Dedifferentiated amniotic fluid mesenchymal stem cell (primary cell): ENCODE results near the gene CLNK.

Source experiments
- DNase-seq: peaks from one replicate; pipeline ENCODE4 v3.0.0-alpha.2; 2016; ENCODE audit errors: extremely low spot score

CLNK gene

GRCh38 chr4:10506077-10506476 lies 178.5 kb downstream of the CLNK start:
- no peak for DNase-seq

GRCh38 chr4:10504570-10505179 lies 179.9 kb downstream of the CLNK start:
- DNase-seq, result no peak

- DNase-seq, result no peak
Measured at GRCh38 chr4:10502717-10503116, 181.9 kb downstream of the CLNK start.

GRCh38 chr4:10500776-10501175 lies 183.8 kb downstream of the CLNK start:
- no peak for DNase-seq

GRCh38 chr4:10496200-10496599 lies 188.4 kb downstream of the CLNK start:
- no peak for DNase-seq

GRCh38 chr4:10495651-10496050 lies 188.9 kb downstream of the CLNK start:
- no peak for DNase-seq

GRCh38 chr4:10492464-10492863 lies 192.1 kb downstream of the CLNK start:
- DNase-seq, result no peak

GRCh38 chr4:10491401-10491800 lies 193.2 kb downstream of the CLNK start:
- no peak for DNase-seq

GRCh38 chr4:10490996-10491395 lies 193.6 kb downstream of the CLNK start:
- DNase-seq, result no peak

GRCh38 chr4:10482913-10483312 lies 201.7 kb downstream of the CLNK start:
- no peak for DNase-seq

- no peak for DNase-seq
Measured at GRCh38 chr4:10480616-10481015, 204.0 kb downstream of the CLNK start.

- no peak for DNase-seq
Measured at GRCh38 chr4:10478621-10479020, 205.9 kb downstream of the CLNK start.

GRCh38 chr4:10470505-10470904 lies 214.1 kb downstream of the CLNK start:
- DNase-seq, result no peak

- DNase-seq, result no peak
Measured at GRCh38 chr4:10466161-10466560, 218.4 kb downstream of the CLNK start.

GRCh38 chr4:10462876-10463275 lies 221.7 kb downstream of the CLNK start:
- no peak for DNase-seq

- no peak for DNase-seq
Measured at GRCh38 chr4:10461850-10462400, 222.6 kb downstream of the CLNK start.

GRCh38 chr4:10461091-10461849 lies 223.3 kb downstream of the CLNK start:
- no peak for DNase-seq

- no peak for DNase-seq
Measured at GRCh38 chr4:10460313-10461047, 224.1 kb downstream of the CLNK start.

GRCh38 chr4:10459305-10459704 lies 225.3 kb downstream of the CLNK start:
- DNase-seq, result no peak

GRCh38 chr4:10458177-10458576 lies 226.4 kb downstream of the CLNK start:
- DNase-seq, result no peak

GRCh38 chr4:10457255-10457801 lies 227.2 kb downstream of the CLNK start, which contains the start of gene ZNF518B:
ZNF518B (minus strand) TSS chr4:10457426; CDS start chr4:10446328, 11,098 bp downstream.
- peak; percentile 40 for DNase-seq

- DNase-seq, result peak; percentile 27
Measured at GRCh38 chr4:10456595-10457254, 227.8 kb downstream of the CLNK start.
